GM12892 (cell line): ENCODE measurements around the gene PHKG2.

Experiments used
- DNase-seq: peaks from one replicate; pipeline ENCODE4 v3.0.0; 2011; ENCODE audit not compliant: insufficient read length
- FAIRE-seq: peaks from 2 replicates; lab custom pipeline; 2011; peaks lifted over from hg19 to GRCh38; lab: Jason Lieb, UNC
- POLR2A ChIP-seq: IDR thresholded peaks from 2 replicates; pipeline ENCODE4 v1.6.1; 2011; ENCODE audit warnings: low read depth, low read length, control low read depth
- POLR2AphosphoS5 ChIP-seq: IDR thresholded peaks from 2 replicates; pipeline ENCODE4 v1.6.1; 2011; ENCODE audit warnings: low read depth, low read length, control low read depth
- TAF1 ChIP-seq: IDR thresholded peaks from 2 replicates; pipeline ENCODE4 v1.6.1; 2011; ENCODE audit warnings: low read depth, mild to moderate bottlenecking, control low read depth, low read length, borderline replicate concordance

PHKG2 gene

DNA sequence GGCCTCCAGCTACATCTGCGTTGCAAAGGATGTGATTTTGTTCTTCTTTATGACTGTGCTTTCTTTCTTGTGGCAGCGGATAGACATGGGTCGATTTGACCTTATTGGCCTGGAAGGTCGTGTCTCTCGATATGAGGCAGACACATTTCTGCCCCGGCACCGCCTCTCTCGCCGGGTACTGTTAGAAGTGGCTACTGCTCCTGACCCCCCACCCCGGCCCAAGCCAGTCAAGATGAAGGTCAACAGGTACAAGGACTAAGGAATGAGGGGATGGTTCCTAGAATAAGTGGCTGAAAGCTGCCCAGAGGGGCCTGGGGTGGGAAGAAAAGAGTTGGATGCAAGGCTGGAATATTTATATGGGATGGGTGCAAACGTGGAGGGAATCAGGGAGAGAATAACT is 28.1 kb upstream of the PHKG2 start:
- DNase-seq (no peak), FAIRE-seq (no peak)
- TF ChIP-seq TAF1 (no peak), POLR2AphosphoS5 (no peak), POLR2A (no peak)

DNA sequence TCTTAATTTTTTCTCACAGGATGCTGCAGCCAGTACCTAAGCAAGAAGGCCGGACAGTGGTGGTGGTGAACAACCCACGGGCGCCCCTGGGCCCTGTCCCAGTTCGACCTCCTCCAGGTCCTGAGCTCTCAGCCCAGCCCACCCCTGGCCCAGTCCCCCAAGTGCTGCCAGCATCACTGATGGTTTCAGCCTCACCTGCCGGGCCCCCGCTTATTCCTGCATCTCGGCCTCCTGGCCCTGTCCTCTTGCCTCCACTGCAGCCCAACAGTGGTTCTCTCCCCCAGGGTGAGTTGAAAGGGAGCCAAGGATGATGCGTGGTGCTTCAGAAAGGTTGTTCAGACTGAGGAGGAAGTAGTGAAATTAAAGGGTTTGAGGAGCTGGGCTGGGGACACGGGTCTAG is 27.5 kb upstream of the PHKG2 start:
- no peak for TF ChIP-seq POLR2A
- FAIRE-seq (no peak), DNase-seq (no peak)

DNA sequence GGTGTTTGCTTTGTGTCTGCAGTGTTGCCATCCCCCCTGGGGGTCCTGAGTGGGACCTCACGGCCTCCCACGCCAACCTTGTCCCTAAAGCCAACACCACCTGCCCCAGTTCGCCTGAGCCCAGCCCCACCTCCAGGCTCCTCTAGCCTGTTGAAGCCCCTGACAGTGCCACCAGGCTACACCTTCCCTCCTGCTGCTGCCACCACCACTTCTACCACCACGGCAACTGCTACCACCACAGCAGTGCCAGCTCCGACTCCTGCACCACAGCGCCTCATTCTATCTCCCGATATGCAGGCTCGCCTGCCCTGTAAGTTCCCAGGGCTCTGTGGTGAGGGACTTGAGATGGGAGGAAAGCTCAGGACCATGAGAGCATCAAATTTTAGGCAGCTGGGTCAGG is 27.1 kb upstream of the PHKG2 start:
- TF ChIP-seq TAF1 = no peak
- TF ChIP-seq POLR2A = no peak
- TF ChIP-seq POLR2AphosphoS5 = no peak
- DNase-seq = no peak
- FAIRE-seq = no peak

DNA sequence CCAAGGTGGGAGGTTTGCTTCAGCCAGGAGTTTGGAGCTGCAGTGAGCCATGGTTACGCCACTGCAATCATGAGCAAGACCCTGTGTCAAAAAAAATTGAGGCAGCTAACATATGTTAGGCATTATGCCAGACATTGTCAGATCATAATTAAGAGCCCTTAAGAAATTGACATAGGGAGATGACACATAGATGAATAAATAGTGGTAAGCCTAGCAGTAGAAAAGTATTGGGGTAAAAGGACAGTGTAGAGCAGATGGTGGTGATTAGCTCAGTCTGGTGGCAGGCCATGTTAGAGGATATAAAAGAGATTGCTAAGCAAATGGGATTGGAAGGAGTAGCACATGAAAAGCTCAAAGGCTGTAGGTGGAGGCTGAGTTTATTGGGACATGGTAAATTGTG is 26.6 kb upstream of the PHKG2 start:
- FAIRE-seq (no peak), DNase-seq (no peak)
- no peak for TF ChIP-seq POLR2AphosphoS5
- TF ChIP-seq TAF1 = no peak
- no peak for TF ChIP-seq POLR2A

DNA sequence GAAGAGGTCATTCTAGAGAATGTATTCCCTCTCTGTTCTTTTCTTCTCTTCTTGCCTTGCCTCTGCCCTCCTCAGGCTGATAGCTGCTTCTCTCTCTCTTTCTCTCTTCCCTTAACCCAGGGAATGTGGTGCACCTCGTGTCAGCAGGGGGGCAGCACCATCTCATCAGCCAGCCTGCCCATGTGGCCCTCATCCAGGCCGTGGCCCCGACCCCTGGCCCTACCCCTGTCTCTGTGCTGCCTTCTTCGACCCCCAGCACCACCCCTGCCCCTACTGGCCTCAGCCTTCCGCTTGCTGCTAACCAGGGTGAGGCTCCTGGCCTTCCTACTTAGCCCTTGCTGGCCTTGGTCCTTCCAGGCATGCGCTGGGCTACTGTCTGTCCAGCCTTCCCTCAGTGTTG is 25.8 kb upstream of the PHKG2 start:
- no peak for DNase-seq
- no peak for FAIRE-seq
- TF ChIP-seq POLR2A = no peak
- no peak for TF ChIP-seq TAF1

DNA sequence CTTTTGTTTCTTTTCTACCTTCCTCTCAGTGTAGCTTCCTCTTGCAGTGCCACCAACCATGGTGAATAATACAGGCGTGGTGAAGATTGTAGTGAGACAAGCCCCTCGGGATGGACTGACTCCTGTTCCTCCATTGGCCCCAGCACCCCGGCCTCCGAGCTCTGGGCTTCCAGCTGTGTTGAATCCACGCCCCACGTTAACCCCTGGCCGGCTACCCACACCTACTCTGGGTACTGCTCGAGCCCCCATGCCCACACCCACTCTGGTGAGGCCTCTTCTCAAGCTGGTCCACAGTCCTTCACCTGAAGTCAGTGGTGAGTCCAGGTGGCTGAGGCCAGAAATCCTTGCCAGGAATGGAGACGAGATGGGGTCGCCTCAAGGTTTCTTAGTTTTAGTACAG is 25.3 kb upstream of the PHKG2 start:
- no peak for DNase-seq
- no peak for TF ChIP-seq POLR2A
- TF ChIP-seq POLR2AphosphoS5 = no peak
- TF ChIP-seq TAF1 = no peak
- no peak for FAIRE-seq

DNA sequence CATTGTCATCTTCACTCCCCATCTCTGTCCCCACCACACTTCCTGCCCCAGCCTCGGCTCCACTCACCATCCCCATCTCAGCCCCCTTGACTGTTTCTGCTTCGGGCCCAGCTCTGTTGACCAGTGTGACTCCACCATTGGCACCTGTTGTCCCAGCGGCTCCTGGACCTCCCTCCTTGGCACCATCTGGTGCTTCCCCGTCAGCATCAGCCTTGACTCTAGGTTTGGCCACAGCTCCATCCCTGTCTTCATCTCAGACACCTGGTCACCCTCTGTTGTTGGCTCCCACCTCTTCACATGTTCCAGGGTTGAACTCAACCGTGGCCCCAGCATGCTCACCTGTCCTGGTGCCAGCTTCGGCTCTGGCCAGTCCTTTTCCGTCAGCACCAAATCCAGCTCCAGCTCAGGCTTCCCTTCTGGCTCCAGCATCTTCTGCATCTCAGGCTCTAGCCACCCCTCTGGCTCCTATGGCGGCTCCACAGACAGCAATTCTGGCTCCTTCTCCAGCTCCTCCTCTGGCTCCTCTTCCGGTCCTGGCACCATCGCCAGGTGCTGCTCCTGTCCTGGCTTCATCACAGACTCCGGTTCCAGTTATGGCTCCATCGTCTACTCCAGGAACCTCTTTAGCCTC is 24.4 kb upstream of the PHKG2 start:
- TF ChIP-seq POLR2A = no peak
- no peak for TF ChIP-seq TAF1
- no peak for TF ChIP-seq POLR2AphosphoS5
- DNase-seq (no peak), FAIRE-seq (no peak)

DNA sequence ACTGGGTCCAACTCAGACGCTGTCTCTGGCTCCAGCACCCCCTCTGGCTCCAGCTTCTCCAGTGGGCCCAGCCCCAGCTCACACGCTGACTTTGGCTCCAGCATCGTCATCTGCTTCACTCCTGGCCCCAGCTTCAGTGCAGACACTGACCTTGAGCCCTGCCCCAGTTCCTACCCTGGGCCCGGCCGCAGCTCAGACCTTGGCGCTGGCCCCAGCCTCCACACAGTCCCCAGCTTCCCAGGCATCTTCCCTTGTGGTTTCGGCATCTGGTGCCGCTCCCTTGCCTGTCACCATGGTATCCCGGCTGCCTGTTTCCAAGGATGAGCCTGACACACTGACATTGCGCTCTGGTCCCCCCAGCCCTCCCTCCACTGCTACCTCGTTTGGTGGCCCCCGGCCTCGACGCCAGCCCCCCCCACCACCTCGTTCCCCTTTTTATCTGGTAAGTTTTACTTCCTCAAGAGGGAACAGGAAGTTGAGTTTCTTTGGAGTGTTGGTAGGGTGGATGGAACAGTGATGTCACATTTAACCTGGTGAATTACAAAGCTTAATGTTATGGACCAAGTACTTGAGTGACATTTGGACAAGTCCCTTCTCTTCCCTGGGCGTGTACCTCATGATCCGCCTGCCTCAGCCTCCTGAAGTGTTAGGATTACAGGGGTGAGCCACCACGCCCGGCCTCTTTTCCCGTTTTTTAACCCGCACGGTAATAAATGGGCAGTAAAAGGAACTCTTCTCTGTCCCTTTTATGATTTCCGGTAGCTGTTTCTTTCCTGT is 23.4 kb upstream of the PHKG2 start:
- FAIRE-seq = no peak
- TF ChIP-seq TAF1 = no peak
- no peak; the same call in 1 of the 2 replicates for TF ChIP-seq POLR2A
- TF ChIP-seq POLR2AphosphoS5 = no peak
- DNase-seq = no peak

DNA sequence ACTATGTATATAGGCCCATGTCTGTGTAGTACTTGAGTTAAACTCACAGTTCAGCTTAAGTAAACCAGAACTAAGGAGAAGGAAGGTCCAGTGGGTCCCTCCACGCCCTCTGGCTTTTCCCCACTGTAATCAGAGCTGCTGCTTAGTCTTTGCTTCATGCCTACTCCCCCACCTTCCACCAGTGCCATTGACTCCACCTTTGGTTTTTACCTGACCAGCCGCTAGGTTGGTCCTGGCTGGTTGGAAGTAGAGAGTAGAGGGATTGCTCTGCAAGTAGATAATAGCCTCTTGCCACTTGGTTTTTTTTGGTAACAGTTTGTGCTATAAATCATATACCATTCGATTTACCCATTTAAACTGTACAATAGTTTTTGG is 22.8 kb upstream of the PHKG2 start:
- DNase-seq (no peak), FAIRE-seq (no peak)
- TF ChIP-seq TAF1 (no peak), POLR2AphosphoS5 (no peak), POLR2A (no peak)

DNA sequence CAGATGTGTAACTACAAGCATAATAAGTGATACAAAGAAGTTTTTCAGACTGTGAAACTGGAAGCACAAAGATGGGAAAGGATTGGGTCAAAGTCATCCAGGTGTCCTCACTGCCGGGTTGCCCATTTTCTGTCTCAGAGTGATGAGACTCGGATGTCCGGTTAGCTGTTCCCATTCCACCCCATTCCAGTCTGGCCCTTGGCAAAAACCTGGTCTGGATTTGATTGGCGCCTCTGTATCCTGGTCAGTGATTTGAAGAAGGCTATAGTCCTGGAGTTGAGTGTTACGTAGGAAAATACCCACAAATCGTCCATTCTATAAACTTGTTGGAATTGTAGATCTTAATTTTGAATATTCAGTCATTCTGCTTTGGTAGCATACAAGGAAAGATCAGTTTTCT is 19.9 kb upstream of the PHKG2 start:
- DNase-seq (no peak), FAIRE-seq (no peak)
- no peak for TF ChIP-seq POLR2AphosphoS5
- TF ChIP-seq TAF1 = no peak
- TF ChIP-seq POLR2A = no peak

DNA sequence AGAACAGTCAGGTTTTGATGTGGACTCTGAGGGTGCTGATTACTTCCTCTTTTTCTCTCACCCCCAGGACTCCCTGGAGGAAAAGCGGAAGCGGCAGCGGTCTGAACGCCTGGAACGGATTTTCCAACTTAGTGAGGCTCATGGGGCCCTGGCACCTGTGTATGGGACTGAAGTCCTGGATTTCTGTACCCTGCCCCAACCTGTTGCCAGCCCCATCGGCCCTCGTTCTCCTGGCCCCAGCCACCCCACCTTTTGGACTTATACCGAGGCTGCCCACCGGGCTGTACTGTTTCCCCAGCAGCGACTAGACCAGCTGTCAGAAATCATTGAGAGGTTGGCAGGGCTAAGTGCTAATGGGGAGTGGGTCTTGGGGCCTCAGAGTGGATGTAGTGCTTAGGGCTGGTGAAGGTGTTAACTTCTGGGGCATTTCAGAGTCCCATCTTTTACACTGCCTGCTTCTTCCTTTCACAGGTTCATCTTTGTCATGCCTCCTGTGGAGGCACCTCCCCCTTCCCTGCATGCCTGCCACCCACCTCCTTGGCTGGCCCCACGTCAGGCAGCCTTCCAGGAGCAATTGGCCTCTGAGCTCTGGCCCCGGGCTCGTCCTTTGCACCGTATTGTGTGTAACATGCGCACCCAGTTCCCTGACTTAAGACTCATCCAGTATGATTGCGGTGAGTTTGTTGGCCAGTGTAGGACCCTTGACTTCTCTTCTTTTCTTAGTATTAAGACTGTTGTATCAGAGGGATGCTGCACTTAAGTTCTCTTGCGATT is 19.1 kb upstream of the PHKG2 start:
- FAIRE-seq (no peak), DNase-seq (no peak)
- TF ChIP-seq POLR2A (no peak), TAF1 (no peak), POLR2AphosphoS5 (no peak)

DNA sequence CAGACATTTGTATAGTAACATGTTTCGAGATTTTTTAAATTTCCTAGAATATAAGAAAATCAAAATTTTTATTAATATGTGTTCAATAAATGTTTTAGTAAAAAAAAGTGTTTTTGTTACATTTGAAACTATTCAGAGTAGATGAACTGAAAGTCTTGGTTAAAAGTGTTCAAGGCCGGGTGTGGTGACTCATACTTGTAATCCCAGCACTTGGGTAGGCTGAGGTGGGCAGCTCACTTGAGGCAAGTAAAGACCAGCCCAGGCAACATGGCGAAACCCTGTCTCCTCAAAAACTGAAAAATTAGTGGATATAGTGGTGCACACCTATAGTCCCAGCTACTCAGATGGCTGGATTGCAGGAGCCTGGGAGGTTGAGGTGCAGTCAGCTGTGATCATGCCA is 16.8 kb upstream of the PHKG2 start:
- DNase-seq = no peak
- TF ChIP-seq POLR2AphosphoS5 = no peak
- TF ChIP-seq POLR2A = no peak
- no peak for TF ChIP-seq TAF1
- FAIRE-seq = no peak
